ENCODE results near the gene FAM131A.

- TF ChIP-seq POLR2AphosphoS5 (IDR thresholded peaks at IDR 0.05; ENCODE audit: low read depth, low read length): no peak
- TF ChIP-seq POLR2A (IDR thresholded peaks at IDR 0.05; ENCODE audit: low read depth, low read length): no peak
- no peak for TF ChIP-seq TAF1 (IDR thresholded peaks at IDR 0.05; ENCODE audit: low read depth, low read length)
These were observed 57.9 kb downstream of the FAM131A start for GRCh38 chr3:184395320-184395660.

Measured in GM12891 (cell line).